Activated naive CD8-positive, alpha-beta T cell treated with anti-CD3 and anti-CD28 coated beads, Interleukin-2, amount 10 ng/mL, durations not matched to agents 7 days and 5 days (primary cell): ENCODE results near the gene ARID1B. TPM values are rescaled to one million over a fixed set of nuclear protein-coding genes. Genes with fewer than 3 reads are reported as not detected.

Experiments
- ATAC-seq: fragments of 150-1000 bp; cut with Tn5 transposase; one replicate; pipeline ENCODE4 v1.10.0; 2021; ENCODE audit warnings: low read depth, moderate library complexity
- POLR2A ChIA-PET: fragments of 350-600 bp; sonication (Branson Sonifier 250); formaldehyde crosslinking; loops from one replicate; lab custom pipeline; 2021; ENCODE audit warnings: antibody characterized with exemption; lab: Charles Lee
- DNase-seq: peaks from one replicate; pipeline ENCODE4 v3.0.0; 2021
- H3K27ac Mint-ChIP-seq: one replicate; pipeline ENCODE4 v1.8.0; 2022; ENCODE audit warnings: mild to moderate bottlenecking, mixed read lengths
- H3K27me3 Mint-ChIP-seq: one replicate; pipeline ENCODE4 v1.8.0; 2022; ENCODE audit warnings: mild to moderate bottlenecking, moderate library complexity, mixed read lengths
- H3K36me3 Mint-ChIP-seq: one replicate; pipeline ENCODE4 v1.8.0; 2021; ENCODE audit warnings: mild to moderate bottlenecking, mixed read lengths
- H3K4me1 Mint-ChIP-seq: one replicate; pipeline ENCODE4 v1.8.0; 2021; ENCODE audit warnings: mixed read lengths
- H3K4me3 Mint-ChIP-seq: one replicate; pipeline ENCODE4 v1.8.0; 2022; ENCODE audit warnings: mild to moderate bottlenecking, moderate library complexity, mixed read lengths
- H3K9me3 Mint-ChIP-seq: one replicate; pipeline ENCODE4 v1.8.0; 2021; ENCODE audit warnings: mixed read lengths
- total RNA-seq, 2 experiments: library from RNA; stranded (reverse); gene quantifications; one replicate each; pipeline ENCODE4 v1.2.3, GENCODE V29; 2021

The ARID1B gene
- total RNA-seq, 2 experiments from 2014 or later, result 83.2 to 98.2 TPM

DNA sequence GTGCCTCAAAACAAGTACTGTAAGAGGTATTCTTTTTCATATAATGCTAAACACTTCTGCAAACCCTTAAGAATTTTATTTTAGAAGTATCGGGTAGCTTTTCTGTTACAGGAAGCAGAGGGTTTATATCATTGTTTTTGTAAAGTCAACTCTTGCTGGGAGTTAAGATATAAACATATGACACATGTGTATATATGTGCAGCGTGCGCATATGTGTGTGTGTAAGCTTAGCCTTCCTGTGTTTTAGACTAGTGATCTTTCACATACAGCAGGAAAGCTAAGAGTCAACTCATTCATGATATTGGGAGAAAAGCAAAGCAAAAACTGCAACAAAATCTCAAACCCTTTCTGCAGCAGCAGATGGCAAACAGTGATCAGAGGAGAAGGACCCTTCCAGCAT, 102.4 kb downstream of the ARID1B start:
- H3K27me3 Mint-ChIP-seq, result no peaks in the 10 kb centered on the region
- POLR2A ChIA-PET, result interaction anchor here (1.1 kb wide), 1 partner anchor 18 kb away, joined by 3 read pairs; no protein-coding TSS in a partner anchor
- DNase-seq, result no peak
- peaks cover 9% of the 10 kb centered on the region for H3K36me3 Mint-ChIP-seq
- H3K9me3 Mint-ChIP-seq, result no peaks in the 10 kb centered on the region
- peaks cover 12% of the 10 kb centered on the region for H3K4me1 Mint-ChIP-seq
- H3K27ac Mint-ChIP-seq, result no peak overlapping the region
- H3K4me3 Mint-ChIP-seq, result no peak overlapping the region
- no peak for ATAC-seq

DNA sequence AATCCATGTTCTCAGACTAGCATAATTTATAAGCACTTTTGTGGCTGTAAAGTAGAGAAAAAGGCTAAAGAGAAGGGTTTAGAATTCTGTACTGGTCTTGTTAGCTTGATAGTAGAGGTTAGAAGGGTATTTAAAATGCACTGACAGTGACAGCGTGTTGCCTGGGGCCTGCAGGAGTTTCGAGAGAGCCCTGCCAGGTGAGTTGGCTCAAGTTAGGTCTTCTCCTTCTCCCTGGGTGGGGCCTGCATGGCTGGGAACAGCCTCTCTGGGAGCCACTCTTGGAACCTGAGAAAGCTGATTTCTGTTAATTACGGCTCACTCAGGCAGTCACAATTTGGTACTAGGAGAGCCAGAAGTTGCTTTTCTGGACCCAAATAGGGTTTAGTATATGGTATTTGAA, 103.7 kb downstream of the ARID1B start:
- H3K27ac Mint-ChIP-seq, result no peak overlapping the region
- POLR2A ChIA-PET, result no interaction called here
- H3K9me3 Mint-ChIP-seq, result no peaks in the 10 kb centered on the region
- no peaks in the 10 kb centered on the region for H3K27me3 Mint-ChIP-seq
- ATAC-seq (no peak), DNase-seq (no peak)
- no peak overlapping the region for H3K4me3 Mint-ChIP-seq
- H3K36me3 Mint-ChIP-seq, result peaks cover 9% of the 10 kb centered on the region
- H3K4me1 Mint-ChIP-seq, result peaks cover 7% of the 10 kb centered on the region

GRCh38 chr6:156881687-156882629, 104.8 kb downstream of the ARID1B start:
- H3K9me3 Mint-ChIP-seq, result peaks cover 1% of the 10 kb centered on the region
- peaks cover 13% of the 10 kb centered on the region for H3K4me1 Mint-ChIP-seq
- DNase-seq, result no peak
- H3K27me3 Mint-ChIP-seq, result no peaks in the 10 kb centered on the region
- no peak overlapping the region for H3K4me3 Mint-ChIP-seq
- peaks cover 12% of the 10 kb centered on the region for H3K36me3 Mint-ChIP-seq
- H3K27ac Mint-ChIP-seq, result no peak overlapping the region
- POLR2A ChIA-PET, result no interaction called here
- ATAC-seq, result no peak

- Mint-ChIP-seq H3K4me3 (peak overlapping the region; percentile 29), H3K27ac (no peak overlapping the region), H3K9me3 (peaks cover 1% of the 10 kb centered on the region), H3K36me3 (peaks cover 5% of the 10 kb centered on the region), H3K27me3 (no peaks in the 10 kb centered on the region), H3K4me1 (peaks cover 21% of the 10 kb centered on the region)
- POLR2A ChIA-PET, result no interaction called here
- DNase-seq (no peak), ATAC-seq (no peak)
Measured at GRCh38 chr6:156883497-156884252, 106.5 kb downstream of the ARID1B start.

DNA sequence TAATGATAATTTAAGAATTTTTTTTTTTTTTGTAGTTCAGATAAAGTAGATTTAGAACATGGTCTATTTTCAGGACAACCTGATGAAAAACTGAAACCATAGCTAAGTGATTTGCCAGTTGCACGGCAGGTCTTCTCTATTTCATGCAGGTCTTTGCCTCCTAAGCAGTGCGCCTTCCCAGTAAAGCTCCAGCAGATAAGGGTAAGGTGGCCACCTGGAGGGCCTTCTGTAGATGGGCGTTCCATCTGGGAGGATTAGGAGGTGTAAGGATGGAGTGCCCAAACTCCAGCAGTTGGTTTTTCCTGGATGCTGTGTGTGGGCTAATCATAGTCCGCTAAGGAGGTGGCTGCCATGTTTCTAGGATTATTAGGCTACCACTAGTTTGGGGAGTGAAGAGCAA, 107.1 kb downstream of the ARID1B start:
- POLR2A ChIA-PET, result no interaction called here
- no peak overlapping the region for H3K27ac Mint-ChIP-seq
- no peaks in the 10 kb centered on the region for H3K27me3 Mint-ChIP-seq
- peaks cover 21% of the 10 kb centered on the region for H3K4me1 Mint-ChIP-seq
- DNase-seq (no peak), ATAC-seq (no peak)
- peaks cover 4% of the 10 kb centered on the region for H3K36me3 Mint-ChIP-seq
- H3K4me3 Mint-ChIP-seq, result no peak overlapping the region
- peaks cover 1% of the 10 kb centered on the region for H3K9me3 Mint-ChIP-seq

- no peaks in the 10 kb centered on the region for H3K27me3 Mint-ChIP-seq
- DNase-seq (no peak), ATAC-seq (no peak)
- H3K36me3 Mint-ChIP-seq, result peaks cover 3% of the 10 kb centered on the region
- no peak overlapping the region for H3K4me3 Mint-ChIP-seq
- peaks cover 21% of the 10 kb centered on the region for H3K4me1 Mint-ChIP-seq
- H3K9me3 Mint-ChIP-seq, result peaks cover 1% of the 10 kb centered on the region
- no peak overlapping the region for H3K27ac Mint-ChIP-seq
- POLR2A ChIA-PET, result interaction anchor here (0.6 to 1.4 kb wide), 2 partner anchors 10 to 192 kb away, joined by 4 to 6 read pairs; no protein-coding TSS in a partner anchor
Measured at GRCh38 chr6:156885562-156885961, 108.4 kb downstream of the ARID1B start.

DNA sequence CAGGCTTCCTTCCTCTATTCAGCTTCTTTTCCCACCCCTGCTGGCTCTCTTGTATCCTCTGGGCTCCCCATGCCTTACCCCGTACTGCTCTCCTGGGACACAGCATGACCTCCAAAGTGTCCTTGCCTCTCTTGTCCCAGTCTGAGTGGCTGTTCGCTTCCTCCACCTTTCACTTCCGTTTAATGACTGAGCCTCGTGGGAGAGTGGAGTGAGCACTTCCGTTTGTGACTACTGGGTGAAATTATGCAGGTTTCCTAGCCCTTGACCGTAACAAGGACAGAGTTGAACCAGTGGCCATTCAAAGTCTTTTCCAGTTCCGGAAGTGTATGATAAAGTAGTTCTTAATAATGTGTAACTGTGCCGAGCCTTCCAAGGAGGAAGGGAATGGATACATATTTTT, 109.2 kb downstream of the ARID1B start:
- Mint-ChIP-seq H3K4me1 (peaks cover 21% of the 10 kb centered on the region), H3K27me3 (no peaks in the 10 kb centered on the region), H3K27ac (peak overlapping the region; percentile 67), H3K36me3 (peaks cover 3% of the 10 kb centered on the region), H3K9me3 (peaks cover 1% of the 10 kb centered on the region), H3K4me3 (no peak overlapping the region)
- POLR2A ChIA-PET, result interaction anchor here (1.4 kb wide), 1 partner anchor 11 kb away, joined by 4 read pairs; no protein-coding TSS in a partner anchor
- ATAC-seq (no peak), DNase-seq (no peak)

- H3K36me3 Mint-ChIP-seq, result peaks cover 3% of the 10 kb centered on the region
- POLR2A ChIA-PET, result no interaction called here
- H3K4me3 Mint-ChIP-seq, result no peak overlapping the region
- H3K4me1 Mint-ChIP-seq, result peaks cover 19% of the 10 kb centered on the region
- DNase-seq (no peak), ATAC-seq (no peak)
- no peaks in the 10 kb centered on the region for H3K27me3 Mint-ChIP-seq
- H3K27ac Mint-ChIP-seq, result no peak overlapping the region
- peaks cover 1% of the 10 kb centered on the region for H3K9me3 Mint-ChIP-seq
Measured at GRCh38 chr6:156887623-156888269, 110.6 kb downstream of the ARID1B start.

GRCh38 chr6:156889469-156889868, 112.3 kb downstream of the ARID1B start:
- POLR2A ChIA-PET, result no interaction called here
- Mint-ChIP-seq H3K4me3 (no peak overlapping the region), H3K36me3 (peaks cover 6% of the 10 kb centered on the region), H3K27me3 (no peaks in the 10 kb centered on the region), H3K27ac (no peak overlapping the region), H3K4me1 (peaks cover 14% of the 10 kb centered on the region), H3K9me3 (peaks cover 1% of the 10 kb centered on the region)
- no peak for ATAC-seq
- no peak for DNase-seq

DNA sequence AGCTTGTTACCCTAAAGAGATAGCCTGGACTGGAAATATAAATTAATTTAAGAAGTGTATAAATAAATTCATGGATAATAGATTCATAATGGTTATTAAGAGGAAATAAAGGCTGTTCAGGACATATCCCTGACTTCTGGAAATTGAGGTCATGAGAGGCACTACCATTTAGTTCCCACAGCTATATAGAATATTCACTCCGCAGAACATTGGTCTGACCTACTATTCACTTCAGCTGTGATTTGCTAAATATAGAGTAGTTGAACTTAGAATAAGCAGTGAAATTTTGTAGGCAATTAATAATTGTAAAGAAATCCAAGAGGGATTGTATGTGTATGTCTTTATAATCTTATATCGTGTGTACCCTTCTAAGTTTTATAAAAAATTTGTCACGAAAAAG, 112.8 kb downstream of the ARID1B start:
- Mint-ChIP-seq H3K36me3 (peaks cover 6% of the 10 kb centered on the region), H3K27me3 (no peaks in the 10 kb centered on the region), H3K4me3 (no peak overlapping the region), H3K4me1 (peaks cover 14% of the 10 kb centered on the region), H3K27ac (no peak overlapping the region), H3K9me3 (peaks cover 1% of the 10 kb centered on the region)
- ATAC-seq (no peak), DNase-seq (no peak)
- POLR2A ChIA-PET, result no interaction called here

- H3K9me3 Mint-ChIP-seq, result peaks cover 1% of the 10 kb centered on the region
- POLR2A ChIA-PET, result no interaction called here
- ATAC-seq (no peak), DNase-seq (no peak)
- no peak overlapping the region for H3K27ac Mint-ChIP-seq
- no peaks in the 10 kb centered on the region for H3K27me3 Mint-ChIP-seq
- peaks cover 6% of the 10 kb centered on the region for H3K36me3 Mint-ChIP-seq
- no peak overlapping the region for H3K4me3 Mint-ChIP-seq
- peaks cover 14% of the 10 kb centered on the region for H3K4me1 Mint-ChIP-seq
Measured at GRCh38 chr6:156890627-156891314, 113.6 kb downstream of the ARID1B start.

- POLR2A ChIA-PET, result interaction anchor here (0.7 kb wide), 1 partner anchor 19 kb away, joined by 3 read pairs; no protein-coding TSS in a partner anchor
- DNase-seq (no peak), ATAC-seq (no peak)
- Mint-ChIP-seq H3K36me3 (peaks cover 12% of the 10 kb centered on the region), H3K27ac (no peak overlapping the region), H3K27me3 (no peaks in the 10 kb centered on the region), H3K4me1 (peaks cover 9% of the 10 kb centered on the region), H3K9me3 (no peaks in the 10 kb centered on the region), H3K4me3 (no peak overlapping the region)
Measured at GRCh38 chr6:156897907-156898531, 120.8 kb downstream of the ARID1B start.
